NCI-H82 (cell line): Measurements from ENCODE around the gene LCMT1.
"Not testable (repeated sequence)": the region's sequence is repeated elsewhere in the genome, so short reads cannot be mapped to it uniquely, and the experiment has no call there.

Experiments used
- DNase-seq: peaks from one replicate; lab custom pipeline; 2025; lab: John Stamatoyannopoulos, UW

The LCMT1 gene

GRCh38 chr16:25095636-25096035 is 15.9 kb upstream of the LCMT1 start:
- DNase-seq = no peak

GRCh38 chr16:25097276-25097975 is 14.1 kb upstream of the LCMT1 start:
- DNase-seq = no peak

- no peak for DNase-seq
These were observed 11.0 kb upstream of the LCMT1 start for GRCh38 chr16:25100511-25100910.

GRCh38 chr16:25106567-25107465 is 4.7 kb upstream of the LCMT1 start:
- peak; percentile 80 for DNase-seq

GRCh38 chr16:25107466-25107792 is 4.1 kb upstream of the LCMT1 start:
- no peak for DNase-seq

GRCh38 chr16:25108054-25108453 is 3.5 kb upstream of the LCMT1 start:
- peak; percentile 44 for DNase-seq

- no peak for DNase-seq
These were observed 1.9 kb upstream of the LCMT1 start for GRCh38 chr16:25109643-25110042.

GRCh38 chr16:25110387-25110947 is 1.1 kb upstream of the LCMT1 start:
- DNase-seq = peak; percentile 43

GRCh38 chr16:25114121-25114520 is 2.6 kb downstream of the LCMT1 start:
- no peak for DNase-seq

- no peak for DNase-seq
These were observed 7.5 kb downstream of the LCMT1 start for GRCh38 chr16:25118851-25119578.

GRCh38 chr16:25121824-25122600 is 10.5 kb downstream of the LCMT1 start:
- no peak for DNase-seq

GRCh38 chr16:25124503-25124902 is 13.0 kb downstream of the LCMT1 start:
- no peak for DNase-seq

GRCh38 chr16:25126086-25126666 is 14.6 kb downstream of the LCMT1 start:
- DNase-seq = not testable (repeated sequence)

GRCh38 chr16:25126820-25127232 is 15.3 kb downstream of the LCMT1 start:
- peak; percentile 16 for DNase-seq

GRCh38 chr16:25132751-25133150 is 21.2 kb downstream of the LCMT1 start:
- not testable (repeated sequence) for DNase-seq

- no peak for DNase-seq
These were observed 22.7 kb downstream of the LCMT1 start for GRCh38 chr16:25134166-25134700.

GRCh38 chr16:25135254-25135878 is 23.8 kb downstream of the LCMT1 start:
- peak; percentile 36 for DNase-seq

GRCh38 chr16:25138130-25138529 is 26.6 kb downstream of the LCMT1 start:
- no peak for DNase-seq

- DNase-seq = no peak
These were observed 28.9 kb downstream of the LCMT1 start for GRCh38 chr16:25140459-25140858.

GRCh38 chr16:25141648-25142047 is 30.1 kb downstream of the LCMT1 start:
- DNase-seq = no peak
